Muscle of arm (tissue), 12 donors: ENCODE results near the gene CRYBA2. TPM values are rescaled to one million over a fixed set of nuclear protein-coding genes. Genes with fewer than 3 reads are reported as not detected.

Experiments
- DNase-seq: peaks from one replicate; pipeline ENCODE4 v3.0.0-alpha.2; 2013
- polyA plus RNA-seq, 12 donors: library from polyadenylated mRNA; unstranded; fragments of 120-200 nt; gene quantifications; one replicate each; pipeline ENCODE4 v1.2.1, GENCODE V29; 2013; ENCODE audit not compliant: insufficient read length in 12 of 12

The CRYBA2 gene
- polyA plus RNA-seq, 12 donors = not detected

DNA sequence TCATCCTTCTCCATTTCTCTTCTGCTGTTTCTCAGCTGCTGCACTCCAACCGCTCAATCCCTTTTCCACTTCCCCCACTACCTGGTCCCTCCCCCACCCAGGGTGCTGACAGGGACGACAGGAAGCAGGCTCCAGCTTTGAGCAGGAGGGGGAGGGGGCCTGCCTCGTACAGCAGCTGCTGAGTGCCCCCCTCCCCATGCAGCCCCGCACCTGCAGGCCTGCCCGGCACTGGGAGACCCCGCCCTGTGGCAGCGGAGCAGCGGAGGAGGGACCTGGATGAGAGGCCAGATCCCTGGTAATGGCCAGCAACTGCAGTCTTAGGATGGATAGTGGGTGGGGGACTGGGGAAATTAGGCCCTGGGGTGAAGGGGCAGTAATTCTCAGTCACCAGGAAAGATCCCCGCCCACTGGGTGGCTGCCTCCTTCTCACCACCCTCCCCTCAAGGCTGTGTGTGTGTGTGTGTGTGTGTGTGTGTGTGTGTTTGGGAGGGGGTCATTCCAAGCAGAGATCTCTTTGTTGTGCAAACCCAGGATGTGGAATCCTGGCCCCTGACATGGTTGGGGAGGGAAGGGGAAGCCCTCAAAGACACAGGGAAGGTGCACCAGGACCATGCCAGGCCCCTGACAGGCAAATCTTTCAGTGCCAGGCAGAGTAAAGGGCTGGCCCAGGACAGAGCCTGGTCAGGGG is 6.8 kb upstream of the CRYBA2 start:
- DNase-seq = no peak

DNA sequence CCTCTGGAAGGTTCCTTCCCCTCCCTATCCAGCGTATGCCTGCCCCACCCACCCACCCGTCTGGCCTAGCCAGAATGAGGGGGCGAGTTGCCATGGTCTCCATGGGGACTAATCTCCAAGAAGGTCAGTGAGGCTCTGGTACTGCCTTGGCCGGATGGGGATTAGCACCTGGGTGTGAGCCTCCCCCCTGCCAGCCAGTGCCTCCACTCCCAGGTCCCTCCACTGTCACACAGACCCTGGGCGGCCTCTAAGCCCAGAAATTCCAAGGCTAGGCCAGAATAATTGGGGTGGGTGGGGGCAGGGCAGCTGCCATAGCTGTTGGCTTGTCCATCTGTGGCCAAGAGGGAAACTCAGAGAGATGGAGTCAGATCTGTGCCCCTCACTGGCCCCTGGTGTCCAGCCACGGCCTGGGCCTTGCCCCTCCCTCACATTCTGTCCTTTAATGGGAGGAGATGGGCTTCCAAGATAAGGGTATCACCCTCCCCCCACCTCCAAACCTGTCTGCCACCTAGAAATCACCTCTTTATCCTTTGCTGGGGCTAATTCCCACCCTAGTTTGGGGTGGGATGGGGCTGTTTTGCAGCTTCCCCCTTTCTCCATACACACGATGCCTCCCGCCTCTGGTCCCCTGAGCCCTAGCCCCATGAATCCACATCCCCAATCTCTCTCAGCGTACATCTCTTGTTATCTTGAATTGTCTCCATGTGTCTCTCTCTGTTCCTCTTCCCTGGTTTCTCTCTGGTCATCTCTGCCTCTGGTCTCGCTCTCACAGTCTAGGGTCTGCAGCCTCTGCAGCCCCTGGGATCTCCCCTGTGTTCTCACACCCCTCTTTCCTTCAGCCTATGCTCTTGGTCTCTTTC is 6.0 kb upstream of the CRYBA2 start:
- DNase-seq = no peak

DNA sequence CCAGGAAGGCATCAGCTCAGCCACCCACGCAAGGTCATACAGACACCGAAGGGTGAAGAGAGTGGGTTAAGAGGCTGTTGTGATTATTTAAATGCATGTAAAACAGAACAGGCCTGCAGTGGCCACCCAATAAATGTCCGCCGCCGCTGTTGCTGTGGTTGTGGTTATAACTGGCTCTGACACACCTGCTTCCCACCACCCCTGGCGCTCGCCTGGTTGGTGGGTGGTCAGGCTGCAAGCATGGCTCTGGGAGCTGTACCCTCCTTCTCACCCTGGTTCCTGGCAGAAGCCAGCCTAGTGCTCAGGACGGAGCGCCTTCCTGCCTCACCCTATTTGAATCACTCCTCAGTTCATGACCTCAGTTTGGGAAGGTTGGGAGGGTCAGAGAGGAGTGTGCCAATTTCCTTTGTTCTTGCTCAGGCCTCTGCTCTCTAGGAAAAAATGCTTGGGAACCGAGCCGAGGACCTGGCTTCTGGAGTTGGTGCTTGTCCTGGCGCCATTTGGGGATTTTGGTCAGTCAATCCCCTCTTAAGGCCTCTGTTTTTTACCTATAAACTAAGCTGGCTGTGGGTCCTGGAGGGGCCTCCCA is 5.3 kb upstream of the CRYBA2 start:
- no peak for DNase-seq

DNA sequence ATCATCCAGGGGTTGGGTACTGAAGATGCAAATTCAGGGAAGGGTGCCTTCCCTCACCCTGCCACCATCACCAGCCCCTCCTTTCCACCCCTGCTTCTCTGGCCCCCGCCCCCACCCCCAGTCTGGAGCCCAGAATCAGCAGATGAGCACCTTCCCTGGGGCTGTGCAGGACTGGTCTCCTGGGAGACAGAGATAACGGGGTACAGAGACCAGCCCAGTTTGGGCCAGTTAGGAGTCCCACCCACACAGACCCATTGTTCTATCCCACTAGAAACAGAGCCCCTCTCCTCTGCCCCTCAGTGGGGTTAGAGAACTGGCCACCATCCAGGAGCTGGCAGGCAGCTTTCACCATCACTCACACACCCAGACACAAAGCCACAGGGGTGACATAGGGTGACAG is 4.5 kb upstream of the CRYBA2 start:
- no peak for DNase-seq

GRCh38 chr2:218996937-218997336 is 3.7 kb upstream of the CRYBA2 start:
- DNase-seq = no peak

- peak; percentile 72 for DNase-seq
These were observed 2.9 kb upstream of the CRYBA2 start for GRCh38 chr2:218995972-218996711.

GRCh38 chr2:218995561-218995960 is 2.3 kb upstream of the CRYBA2 start:
- DNase-seq = no peak

DNA sequence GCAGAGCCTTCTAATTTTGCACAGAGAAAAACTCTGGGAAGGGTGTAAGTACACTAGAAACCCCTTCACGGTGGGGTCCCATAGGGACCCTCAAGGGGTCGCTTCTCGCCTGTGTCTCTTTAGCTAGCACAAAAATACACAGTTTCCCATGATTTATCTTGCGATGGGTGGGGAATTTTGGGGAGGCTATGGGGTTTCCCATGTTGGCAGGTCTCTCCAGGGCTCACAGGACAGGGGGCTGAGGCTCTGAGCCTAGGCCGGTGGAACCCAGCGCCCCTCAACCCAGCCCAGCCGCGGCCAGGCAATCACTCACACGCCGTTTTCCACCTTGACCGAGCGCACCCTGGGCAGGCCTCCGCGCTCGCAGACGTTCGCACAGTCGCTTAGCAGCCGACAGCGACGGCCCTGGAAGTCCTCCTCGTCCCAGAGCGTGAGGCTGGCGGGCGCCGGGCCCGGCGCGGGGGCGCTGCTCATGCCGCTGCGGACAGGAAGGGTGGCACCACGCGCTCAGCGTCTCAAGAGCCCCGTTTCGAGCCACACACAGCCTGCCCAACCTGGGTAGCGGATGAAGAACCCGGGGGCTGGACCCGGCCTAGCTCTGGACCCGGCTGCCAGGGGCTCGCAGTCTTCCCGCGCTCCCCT is 398 bp downstream of the CRYBA2 start:
- no peak for DNase-seq

DNA sequence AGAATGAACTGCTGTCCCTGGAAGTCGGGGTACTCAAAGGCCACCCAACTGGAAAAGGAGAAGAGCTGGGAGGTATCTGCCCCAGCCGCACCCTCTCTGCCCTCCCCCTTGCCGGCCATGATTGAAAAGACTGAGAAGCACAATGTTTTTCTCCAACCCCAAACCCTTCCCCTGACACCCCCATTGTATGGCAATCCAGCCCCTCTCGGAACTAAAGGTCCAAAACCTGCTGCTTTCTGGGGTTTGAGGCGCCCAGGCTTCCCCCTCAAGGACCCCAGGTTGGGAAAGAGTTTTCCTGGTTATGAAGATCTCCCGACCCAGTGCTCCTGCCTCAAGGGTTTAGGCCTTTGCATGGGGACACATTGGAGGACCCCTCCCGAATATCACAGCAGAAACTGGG is 1.0 kb downstream of the CRYBA2 start:
- DNase-seq = no peak

- DNase-seq = no peak
These were observed 1.5 kb downstream of the CRYBA2 start for GRCh38 chr2:218991674-218992168.

GRCh38 chr2:218990612-218991011 is 2.6 kb downstream of the CRYBA2 start:
- no peak for DNase-seq

GRCh38 chr2:218990052-218990451 is 3.2 kb downstream of the CRYBA2 start:
- DNase-seq = no peak

DNA sequence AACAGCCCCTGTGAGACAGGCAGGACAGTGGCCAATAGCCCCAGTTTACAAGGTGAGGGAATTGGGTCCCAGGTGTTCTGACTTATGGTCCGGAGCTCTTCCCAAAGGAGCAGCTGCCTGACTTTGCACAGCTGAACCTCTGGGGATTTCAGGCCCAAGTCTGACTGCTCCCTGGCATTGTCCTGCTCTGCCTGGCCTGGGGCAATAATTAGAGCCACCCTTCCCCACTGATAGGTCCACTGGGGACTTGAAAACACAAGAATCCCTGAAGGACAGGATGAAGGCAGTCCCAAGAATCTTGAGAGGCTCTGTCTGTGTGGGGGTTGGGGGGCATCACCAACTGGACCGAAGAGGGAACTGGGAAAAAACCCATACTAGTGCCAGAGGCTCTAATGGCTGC is 4.6 kb downstream of the CRYBA2 start:
- no peak for DNase-seq

GRCh38 chr2:218988164-218988563 is 5.1 kb downstream of the CRYBA2 start:
- no peak for DNase-seq

- no peak for DNase-seq
These were observed 7.0 kb downstream of the CRYBA2 start for GRCh38 chr2:218986148-218986761.

GRCh38 chr2:218985325-218986091 is 7.7 kb downstream of the CRYBA2 start:
- no peak for DNase-seq

- no peak for DNase-seq
These were observed 8.2 kb downstream of the CRYBA2 start, which contains the start of gene FEV for GRCh38 chr2:218985021-218985324. TSS of gene FEV (minus strand) at chr2:218985184. CDS start at chr2:218985075, 109 bp downstream.

DNA sequence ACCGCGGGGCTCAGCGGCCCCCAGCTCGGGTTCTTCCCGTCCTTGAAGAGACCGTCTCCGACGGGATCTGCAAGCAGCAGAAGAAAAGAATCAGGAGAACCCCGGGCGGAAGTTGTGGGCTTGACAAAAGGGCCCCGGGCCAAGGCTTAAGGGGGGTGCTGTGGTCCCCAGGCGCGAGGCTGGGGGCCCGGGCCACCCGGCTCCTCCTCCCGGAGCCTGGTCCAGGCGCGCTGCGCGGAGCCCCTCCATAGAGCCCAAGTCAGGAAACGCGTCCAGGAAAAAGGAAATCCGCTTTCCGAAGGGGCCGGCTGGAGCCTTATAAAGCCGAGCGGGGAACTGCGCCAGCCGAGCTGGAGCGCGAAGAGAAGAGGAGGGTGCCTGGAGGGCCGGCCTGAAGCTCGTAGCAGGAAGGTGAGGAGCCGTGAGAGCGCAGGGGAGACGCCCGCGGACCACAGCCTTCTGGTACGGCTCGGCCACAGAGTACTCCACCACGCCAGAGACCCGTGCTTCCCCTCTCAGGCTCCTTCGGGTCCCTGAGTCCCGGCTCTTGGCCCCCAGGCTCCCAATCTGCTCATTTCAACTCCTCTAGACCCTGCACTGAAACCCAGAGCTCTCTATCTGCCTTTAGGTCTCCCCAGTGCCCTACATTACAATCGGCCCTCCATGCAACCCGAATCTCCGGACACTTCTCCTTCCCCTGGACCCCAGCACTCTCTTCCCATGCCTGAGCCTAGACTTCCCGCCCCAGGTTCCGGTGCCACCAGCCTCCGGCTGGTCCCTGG is 8.8 kb downstream of the CRYBA2 start:
- DNase-seq = peak; percentile 41

DNA sequence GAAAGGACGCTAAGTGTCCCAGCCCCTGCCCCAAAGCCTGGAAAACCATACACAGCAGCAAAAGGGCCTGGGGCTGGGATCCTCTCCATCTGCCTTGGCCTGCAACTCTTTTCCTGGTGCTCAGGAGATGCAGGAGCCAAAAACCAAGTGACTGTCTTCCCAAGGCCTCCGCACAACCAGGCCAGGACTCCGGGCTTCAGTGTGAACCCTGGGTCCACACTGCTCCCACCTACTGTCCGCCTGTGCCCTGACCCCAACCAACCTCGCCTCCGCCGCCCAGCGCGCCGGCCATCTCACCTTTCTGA is 9.3 kb downstream of the CRYBA2 start:
- DNase-seq = no peak
